Gastrocnemius medialis (tissue), 4 donors: ENCODE results near the gene NUDC.

Source experiments
- CTCF ChIP-seq, 5 experiments: fragments of 450-650 bp in 3 of 5; fragments of 200-600 bp in 2 of 5; sonication (generic) in 2 of 5; IDR thresholded peaks in 4 of 5; conservative IDR thresholded peaks in 1 of 5; 1 replicate in 4 of 5; 2 replicates in 1 of 5; pipeline ENCODE4 v1.5.1; 2016 to 2019; ENCODE audit warnings: antibody characterized with exemption in 5 of 5, mild to moderate bottlenecking in 3 of 5, moderate library complexity in 3 of 5
- POLR2A ChIP-seq, 2 donors: fragments of 450-650 bp; IDR thresholded peaks; one replicate each; pipeline ENCODE4 v1.6.1; 2017; ENCODE audit warnings: antibody characterized with exemption in 2 of 2, mild to moderate bottlenecking in 2 of 2, moderate library complexity in 2 of 2

GRCh38 chr1:26888231-26888630 is 33.3 kb upstream of the NUDC start:
- no peak for TF ChIP-seq CTCF (IDR thresholded peaks at IDR 0.05 in 4 of 5, conservative IDR thresholded peaks at IDR 0.05 in 1 of 5)
- TF ChIP-seq POLR2A (IDR thresholded peaks at IDR 0.05): no peak
